Right forelimb (tissue), 1 donor: ENCODE results near the gene ZFP37.
A peak's percentile ranks its signal among the peaks of the same experiment; 100 is the strongest.
"Not testable (repeated sequence)": the region's sequence is repeated elsewhere in the genome, so short reads cannot be mapped to it uniquely, and the experiment has no call there.

Experiments used
- DNase-seq: peaks from one replicate; pipeline ENCODE4 v3.0.0-alpha.2; 2018

Gene ZFP37

DNA sequence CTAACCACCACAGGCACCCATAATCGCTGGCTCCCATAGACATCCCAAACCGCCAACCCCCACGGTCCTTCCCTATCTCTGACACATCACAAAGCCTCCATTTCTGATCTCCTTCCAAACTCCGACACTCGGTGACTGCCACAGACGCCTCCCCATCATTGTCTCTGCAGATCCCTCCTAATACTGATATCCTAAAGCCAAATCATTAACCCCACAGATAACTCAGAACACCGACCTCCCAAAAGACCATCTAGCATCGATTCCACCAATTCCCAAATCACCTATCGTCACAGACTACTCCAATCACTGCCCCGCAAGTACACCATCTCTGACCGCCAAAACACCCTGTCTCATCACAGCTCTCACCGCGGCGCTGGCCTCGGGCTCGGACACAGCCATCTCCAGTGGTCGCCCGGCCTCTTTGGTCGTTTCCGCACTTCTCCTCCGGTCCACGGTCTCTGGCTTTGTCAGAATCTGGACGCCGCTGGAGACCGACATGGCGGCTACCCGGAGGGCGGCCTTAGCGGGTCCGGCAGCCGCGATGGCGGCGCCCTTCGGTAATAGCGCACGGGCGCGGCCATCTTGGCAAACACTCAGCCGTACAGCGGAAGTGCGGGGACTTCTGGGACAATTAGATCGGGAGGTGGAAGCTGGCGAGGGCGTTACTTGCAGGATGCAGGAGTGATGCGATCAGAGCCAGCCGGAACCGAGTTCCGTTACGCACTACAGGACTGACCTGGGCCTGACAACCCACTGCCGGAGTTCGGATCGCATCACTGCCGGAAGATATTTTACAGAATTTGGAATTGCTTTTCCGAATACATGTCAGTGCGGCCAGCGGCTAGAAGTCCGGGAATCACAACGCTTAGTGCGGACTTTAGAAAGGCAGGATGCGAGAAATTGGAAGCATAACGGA lies at the start of gene ZFP37:
ZFP37 (minus strand) TSS at position 534 of the 916 bp plus-strand sequence; CDS start at position 498, 36 bp downstream.
- DNase-seq = peak; percentile 96

DNA sequence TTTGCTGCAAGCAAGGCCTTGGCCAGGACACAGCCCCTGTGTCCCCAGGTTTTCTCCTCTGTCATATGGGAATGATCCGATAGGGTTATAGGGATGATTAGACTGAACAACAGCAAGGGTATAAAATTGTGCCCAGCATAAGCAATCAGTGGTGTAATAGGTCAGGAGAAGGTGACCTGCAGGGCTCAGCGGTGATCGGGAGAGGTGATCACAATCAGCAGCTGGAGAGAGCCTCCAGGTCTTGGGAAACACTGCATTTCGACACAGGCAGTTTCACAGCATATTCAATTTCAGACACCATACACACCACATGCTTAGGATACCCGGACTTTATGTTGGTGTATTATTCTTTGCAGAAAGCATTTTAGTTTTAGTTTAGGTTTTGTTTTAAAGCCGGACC lies 48.8 kb upstream of the ZFP37 start:
- not testable (repeated sequence) for DNase-seq

DNA sequence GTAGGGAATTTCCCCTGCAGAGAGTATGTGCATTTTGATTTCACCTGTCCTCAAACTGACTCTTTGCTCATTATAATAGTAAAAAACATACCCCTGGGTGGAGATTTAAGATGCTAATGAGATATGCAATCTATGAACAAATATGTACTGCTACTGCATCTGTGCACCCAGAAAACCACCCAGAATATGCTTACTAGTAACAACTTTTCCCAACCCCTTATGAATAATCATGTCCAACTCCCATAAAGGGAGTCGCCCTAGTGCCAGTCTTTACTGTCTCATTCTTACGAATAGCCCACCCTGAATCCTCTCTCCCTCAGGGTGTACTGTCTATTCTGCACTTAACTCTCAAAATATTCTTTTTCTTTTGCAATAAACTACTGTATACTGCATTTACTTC lies 39.0 kb upstream of the ZFP37 start:
- DNase-seq = no peak

- DNase-seq = not testable (repeated sequence)
Observed at GRCh38 chr9:113089924-113090323, 33.4 kb upstream of the ZFP37 start.

- DNase-seq = not testable (repeated sequence)
Observed at GRCh38 chr9:113089143-113089505, 32.6 kb upstream of the ZFP37 start.

DNA sequence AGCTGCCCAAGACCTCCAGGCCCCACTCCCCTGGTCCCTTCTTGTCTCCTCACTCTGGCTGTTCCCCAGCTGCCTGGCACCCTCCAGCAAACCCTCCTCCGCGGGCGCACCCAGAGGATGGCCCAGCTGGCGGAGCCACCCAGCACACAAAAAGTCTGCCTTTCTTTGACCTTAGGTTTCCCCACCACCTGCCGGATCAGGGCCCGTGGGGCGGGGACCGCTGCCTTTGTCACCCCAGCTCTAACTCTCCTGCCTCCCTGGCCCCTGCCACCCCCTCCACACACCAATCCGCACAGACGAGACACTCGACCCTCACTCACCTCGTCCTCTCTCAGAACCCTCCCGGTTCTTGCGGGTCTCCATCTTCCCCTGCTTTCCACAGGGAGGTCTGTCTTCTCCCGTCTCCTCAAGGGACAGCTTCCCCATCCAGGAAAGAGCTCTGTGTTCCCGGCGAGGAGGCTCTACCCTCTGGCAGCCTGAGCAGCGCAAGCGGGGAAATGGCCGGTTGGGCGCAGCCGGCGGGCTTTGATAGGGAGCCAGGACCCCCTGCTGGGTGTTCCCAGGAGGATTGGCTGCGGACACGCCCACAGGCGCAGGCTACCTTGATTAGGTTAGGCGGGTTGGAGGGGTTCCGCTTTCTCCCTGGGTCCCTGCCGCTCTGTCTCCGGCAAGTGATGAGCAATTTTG lies 32.1 kb upstream of the ZFP37 start:
- DNase-seq = not testable (repeated sequence)

DNA sequence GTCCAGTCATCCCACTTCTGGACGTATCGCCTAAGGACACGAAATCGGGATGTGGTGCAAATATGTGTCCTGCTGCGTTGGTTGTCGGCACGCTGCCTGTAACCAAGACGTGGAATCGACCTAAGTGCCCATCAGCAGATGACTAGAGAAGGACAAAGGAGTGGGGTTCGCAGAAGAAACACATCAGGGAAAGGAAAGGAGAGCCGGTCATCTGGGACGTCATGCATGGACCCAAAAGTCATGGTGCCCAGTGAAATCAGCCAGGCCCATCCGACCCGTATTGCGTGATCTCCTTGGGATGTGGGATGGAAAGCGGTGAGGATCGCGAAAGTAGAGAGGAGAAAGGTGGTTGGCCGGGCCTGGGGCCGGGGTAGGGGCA lies 6.4 kb upstream of the ZFP37 start:
- DNase-seq = not testable (repeated sequence)

GRCh38 chr9:113062256-113062931 lies 5.9 kb upstream of the ZFP37 start:
- not testable (repeated sequence) for DNase-seq

DNA sequence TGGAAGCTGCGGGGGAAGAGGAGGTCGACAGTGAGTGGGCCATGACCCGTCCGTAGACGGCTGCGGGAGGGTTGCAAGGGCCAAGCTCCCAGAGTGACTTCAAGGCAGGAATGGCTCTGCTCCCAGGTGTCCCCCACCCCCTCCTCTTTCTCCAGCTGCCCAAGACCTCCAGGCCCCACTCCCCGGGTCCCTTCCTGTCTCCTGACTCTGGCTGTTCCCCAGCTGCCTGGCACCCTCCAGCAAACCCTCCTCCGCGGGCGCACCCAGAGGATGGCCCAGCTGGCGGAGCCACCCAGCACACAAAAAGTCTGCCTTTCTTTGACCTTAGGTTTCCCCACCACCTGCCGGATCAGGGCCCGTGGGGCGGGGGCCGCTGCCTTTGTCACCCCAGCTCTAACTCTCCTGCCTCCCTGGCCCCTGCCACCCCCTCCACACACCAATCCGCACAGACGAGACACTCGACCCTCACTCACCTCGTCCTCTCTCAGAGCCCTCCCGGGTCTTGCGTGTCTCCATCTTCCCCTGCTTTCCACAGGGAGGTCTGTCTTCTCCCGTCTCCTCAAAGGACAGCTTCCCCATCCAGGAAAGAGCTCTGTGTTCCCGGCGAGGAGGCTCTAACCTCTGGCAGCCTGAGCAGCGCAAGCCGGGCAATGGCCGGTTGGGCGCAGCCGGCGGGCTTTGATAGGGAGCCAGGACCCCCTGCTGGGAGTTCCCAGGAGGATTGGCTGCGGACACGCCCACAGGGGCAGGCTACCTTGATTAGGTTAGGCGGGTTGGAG lies 4.7 kb upstream of the ZFP37 start:
- DNase-seq = not testable (repeated sequence)

GRCh38 chr9:113059581-113060284 lies 3.2 kb upstream of the ZFP37 start:
- DNase-seq = not testable (repeated sequence)

- DNase-seq = no peak
Observed at GRCh38 chr9:113057193-113057592, 669 bp upstream of the ZFP37 start.

GRCh38 chr9:113042884-113043657 lies 13.5 kb downstream of the ZFP37 start:
- DNase-seq = no peak

GRCh38 chr9:113026200-113026599 lies 30.3 kb downstream of the ZFP37 start:
- DNase-seq = no peak

GRCh38 chr9:113018247-113018646 lies 38.3 kb downstream of the ZFP37 start:
- DNase-seq = no peak

GRCh38 chr9:113012492-113012891 lies 44.0 kb downstream of the ZFP37 start:
- no peak for DNase-seq

GRCh38 chr9:113011911-113012381 lies 44.6 kb downstream of the ZFP37 start, which contains the start of gene ZNF883:
Gene ZNF883 (minus strand): TSS chr9:113012192.
- DNase-seq = peak; percentile 87

DNA sequence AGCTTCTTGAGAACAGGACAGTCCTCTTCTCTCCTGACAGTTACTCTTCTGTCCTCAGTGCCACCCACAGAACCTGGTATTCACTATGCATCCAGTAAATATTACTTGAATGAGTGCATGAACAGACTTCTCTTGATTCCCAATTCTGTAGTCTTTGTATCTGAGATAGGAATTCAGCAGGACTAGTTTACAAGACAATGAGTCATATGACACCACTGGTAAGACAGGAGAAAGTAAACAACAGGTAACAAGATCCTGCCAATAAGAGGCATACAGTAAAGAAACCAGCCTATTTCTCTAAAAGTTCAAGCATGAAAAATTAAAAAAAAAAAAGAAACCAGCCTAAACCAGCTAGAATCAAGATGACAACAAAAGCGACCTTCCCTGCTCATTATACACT lies 50.7 kb downstream of the ZFP37 start:
- no peak for DNase-seq

DNA sequence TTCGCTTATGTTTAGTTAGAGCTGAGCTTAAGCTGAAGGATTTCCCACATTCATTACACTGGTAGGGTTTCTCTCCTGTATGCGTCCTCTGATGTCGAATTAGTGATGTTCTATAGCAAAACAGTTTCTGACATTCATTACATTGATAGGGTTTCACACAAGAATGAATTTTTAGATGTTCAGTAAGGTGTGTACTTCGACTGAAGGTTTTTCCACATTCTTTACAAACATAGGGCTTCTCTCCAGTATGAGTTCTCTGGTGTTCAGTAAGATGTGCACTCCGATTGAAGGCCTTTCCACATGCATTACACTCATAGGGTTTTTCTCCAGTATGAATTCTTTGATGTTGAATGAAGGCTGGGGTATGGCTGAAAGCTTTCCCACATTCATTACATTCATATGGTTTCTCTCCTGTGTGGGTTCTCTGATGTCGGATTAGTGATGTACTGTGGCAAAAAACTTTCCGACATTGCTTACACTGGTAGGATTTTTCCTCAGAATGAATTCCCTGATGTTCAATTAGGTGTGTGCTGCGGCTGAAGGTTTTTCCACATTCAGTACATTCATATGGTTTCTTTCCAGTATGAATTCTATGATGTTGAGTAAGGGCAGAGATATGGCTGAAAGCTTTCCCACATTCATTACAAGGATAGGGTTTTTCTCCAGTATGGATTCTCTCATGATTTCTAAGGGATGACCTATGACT lies 59.1 kb downstream of the ZFP37 start:
- no peak for DNase-seq
